Osteoblast (primary cell): Measurements from ENCODE around the gene GOSR1. TPM values are rescaled to one million over a fixed set of nuclear protein-coding genes. Genes with fewer than 3 reads are reported as not detected.

Experiments used
- DNase-seq: peaks from one replicate; pipeline ENCODE4 v3.0.0; 2011; ENCODE audit warnings: low spot score, mixed read lengths; ENCODE audit not compliant: insufficient read length; ENCODE audit errors: missing footprints
- H2AFZ ChIP-seq: 2 replicates; pipeline ENCODE4 v1.6.0; 2011; ENCODE audit warnings: mild to moderate bottlenecking, low read length
- H3K27ac ChIP-seq: 2 replicates; pipeline ENCODE4 v1.5.1; 2011; ENCODE audit warnings: mild to moderate bottlenecking, low read depth, low read length, moderate library complexity
- H3K27me3 ChIP-seq: 2 replicates; pipeline ENCODE4 v1.6.0; 2012; ENCODE audit warnings: mild to moderate bottlenecking, control low read depth, inconsistent platforms, low read length, moderate library complexity; ENCODE audit not compliant: insufficient read depth
- H3K36me3 ChIP-seq: 2 replicates; pipeline ENCODE4 v1.5.1; 2011; ENCODE audit warnings: mild to moderate bottlenecking, low read length, control low read depth, moderate library complexity; ENCODE audit not compliant: insufficient read depth
- H3K4me1 ChIP-seq: 2 replicates; pipeline ENCODE4 v1.5.1; 2011; ENCODE audit warnings: mild to moderate bottlenecking, low read length, control low read depth, moderate library complexity; ENCODE audit not compliant: insufficient read depth
- H3K4me2 ChIP-seq: 2 replicates; pipeline ENCODE4 v1.6.0; 2011; ENCODE audit warnings: mild to moderate bottlenecking, low read length; ENCODE audit not compliant: insufficient read depth
- H3K4me3 ChIP-seq: fragments of 200-600 bp; sonication (generic); 3 replicates; pipeline ENCODE4 v1.5.1; 2012; ENCODE audit warnings: mild to moderate bottlenecking, low read length, inconsistent platforms; ENCODE audit not compliant: insufficient read depth
- H3K79me2 ChIP-seq: 2 replicates; pipeline ENCODE4 v1.6.0; 2012; ENCODE audit warnings: mild to moderate bottlenecking, low read length, control low read depth, inconsistent platforms; ENCODE audit not compliant: insufficient read depth
- H3K9me3 ChIP-seq: 2 replicates; pipeline ENCODE4 v1.5.1; 2011; ENCODE audit warnings: low read depth, low read length, control low read depth
- H4K20me1 ChIP-seq: 2 replicates; pipeline ENCODE4 v1.6.0; 2012; ENCODE audit warnings: mild to moderate bottlenecking, low read length, control low read depth; ENCODE audit not compliant: insufficient read depth
- CTCF ChIP-seq: IDR thresholded peaks from 2 replicates; pipeline ENCODE4 v1.5.1; 2011; ENCODE audit warnings: mild to moderate bottlenecking, low read depth, low read length, moderate library complexity; ENCODE audit errors: extremely low read depth
- total RNA-seq: library from RNA; depleted of rRNA; stranded (reverse); fragments of >200 nt; gene quantifications from 2 replicates; pipeline ENCODE4 v1.2.3, GENCODE V29; 2012

GOSR1 gene
- 22.7 and 29.3 TPM in 2 replicates for total RNA-seq

DNA sequence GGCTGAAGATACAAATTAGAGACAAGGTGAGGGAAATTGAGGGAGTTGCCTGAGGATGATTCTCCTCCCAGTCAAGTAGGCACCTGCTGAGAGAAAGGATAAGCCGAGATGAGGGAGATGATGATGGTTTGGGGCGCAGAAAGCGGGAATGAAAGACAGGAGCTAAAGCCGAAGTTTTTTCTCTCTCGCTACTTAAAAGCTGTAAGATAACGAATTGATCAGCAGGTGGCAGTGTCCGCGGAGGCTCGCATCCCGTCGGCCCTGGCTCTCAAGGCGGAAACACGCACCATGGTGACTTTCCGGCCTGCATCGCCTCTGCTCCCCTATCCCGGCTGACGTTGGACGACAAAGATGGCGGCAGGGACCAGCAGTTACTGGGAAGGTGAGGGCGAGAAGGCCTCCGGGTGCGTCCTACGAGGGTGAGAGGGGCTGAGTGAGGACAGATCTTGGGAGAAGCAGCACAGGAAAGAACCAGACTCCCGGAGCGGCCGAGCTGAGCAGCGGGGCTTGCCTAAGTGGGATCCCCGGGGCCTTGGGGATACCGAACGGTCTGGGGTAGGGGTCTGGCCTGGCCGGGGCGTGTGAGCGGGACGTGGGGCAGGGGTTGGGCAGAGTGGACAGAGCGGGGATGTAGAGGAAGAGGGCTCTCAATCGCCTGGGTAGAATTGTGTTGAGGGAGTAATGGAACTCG lies at the start of gene GOSR1:
Gene GOSR1, plus strand, starts transcription at position 326 of the 691 bp plus-strand sequence. Its CDS starts 26 bp downstream, at position 352.
- peaks cover 43% of the 10 kb centered on the region for H3K79me2 ChIP-seq

GRCh38 chr17:30427611-30428010 lies 49.6 kb upstream of the GOSR1 start:
- no peaks in the 10 kb centered on the region for H3K27me3 ChIP-seq
- H3K27ac ChIP-seq: no peak overlapping the region
- no peak for DNase-seq
- H2AFZ ChIP-seq: no peak overlapping the region
- no peaks in the 10 kb centered on the region for H4K20me1 ChIP-seq
- H3K79me2 ChIP-seq: no peaks in the 10 kb centered on the region
- no peak overlapping the region for H3K4me2 ChIP-seq
- H3K4me1 ChIP-seq: peaks cover 9% of the 10 kb centered on the region
- no peaks in the 10 kb centered on the region for H3K9me3 ChIP-seq
- peaks cover 17% of the 10 kb centered on the region for H3K36me3 ChIP-seq
- no peak overlapping the region for H3K4me3 ChIP-seq
- TF ChIP-seq CTCF: no peak

More for the DNA sequence above, at the start of gene GOSR1:
- peak within 1 kb of the TSS; percentile 96 for H3K27ac ChIP-seq
- TF ChIP-seq CTCF: peak; percentile 87
- peak within 1 kb of the TSS; percentile 86 for H3K4me3 ChIP-seq
- peak; percentile 90 for DNase-seq
- H4K20me1 ChIP-seq: no peaks in the 10 kb centered on the region
- peak within 1 kb of the TSS; percentile 88 for H3K4me2 ChIP-seq
- H3K27me3 ChIP-seq: no peaks in the 10 kb centered on the region
- peak within 1 kb of the TSS; percentile 98 for H2AFZ ChIP-seq
- H3K4me1 ChIP-seq: peaks cover 8% of the 10 kb centered on the region
- no peaks in the 10 kb centered on the region for H3K9me3 ChIP-seq
- H3K36me3 ChIP-seq: peaks cover 26% of the 10 kb centered on the region

DNA sequence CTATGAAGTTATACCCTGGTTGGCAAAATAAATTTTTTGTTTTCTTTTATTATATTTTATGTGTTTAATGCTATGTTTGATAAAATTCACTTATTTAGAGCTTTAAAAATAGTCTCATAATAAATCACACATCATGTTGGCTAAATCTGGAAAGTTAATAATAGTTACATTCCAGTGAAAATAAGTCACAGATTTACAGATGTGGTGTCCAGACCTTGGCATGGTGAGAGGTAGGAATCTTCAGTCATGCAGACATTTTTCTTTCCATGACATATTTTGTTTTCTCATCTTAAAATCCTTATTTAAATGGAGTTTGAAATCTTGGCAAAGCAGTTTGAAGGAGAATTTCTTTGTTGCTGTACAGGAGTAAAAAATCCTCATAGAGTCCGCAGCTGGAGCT lies 48.1 kb upstream of the GOSR1 start:
- Histone ChIP-seq H3K4me3 (no peak overlapping the region), H3K4me1 (peaks cover 9% of the 10 kb centered on the region), H3K79me2 (no peaks in the 10 kb centered on the region), H3K27me3 (no peaks in the 10 kb centered on the region), H3K9me3 (no peaks in the 10 kb centered on the region), H3K4me2 (no peak overlapping the region), H3K36me3 (peaks cover 4% of the 10 kb centered on the region), H2AFZ (no peak overlapping the region), H4K20me1 (no peaks in the 10 kb centered on the region), H3K27ac (peak overlapping the region; percentile 57)
- no peak for DNase-seq
- TF ChIP-seq CTCF: no peak

GRCh38 chr17:30433514-30433913 lies 43.7 kb upstream of the GOSR1 start:
- DNase-seq: peak; percentile 73
- Histone ChIP-seq H3K36me3 (peaks cover 4% of the 10 kb centered on the region), H3K27me3 (no peaks in the 10 kb centered on the region), H4K20me1 (no peaks in the 10 kb centered on the region), H3K4me2 (no peak overlapping the region), H2AFZ (no peak overlapping the region), H3K27ac (no peak overlapping the region), H3K4me1 (peaks cover 9% of the 10 kb centered on the region), H3K4me3 (no peak overlapping the region), H3K9me3 (no peaks in the 10 kb centered on the region), H3K79me2 (no peaks in the 10 kb centered on the region)
- no peak for TF ChIP-seq CTCF
